ENCODE data around the gene PPP1R15B.

The PPP1R15B gene

DNA sequence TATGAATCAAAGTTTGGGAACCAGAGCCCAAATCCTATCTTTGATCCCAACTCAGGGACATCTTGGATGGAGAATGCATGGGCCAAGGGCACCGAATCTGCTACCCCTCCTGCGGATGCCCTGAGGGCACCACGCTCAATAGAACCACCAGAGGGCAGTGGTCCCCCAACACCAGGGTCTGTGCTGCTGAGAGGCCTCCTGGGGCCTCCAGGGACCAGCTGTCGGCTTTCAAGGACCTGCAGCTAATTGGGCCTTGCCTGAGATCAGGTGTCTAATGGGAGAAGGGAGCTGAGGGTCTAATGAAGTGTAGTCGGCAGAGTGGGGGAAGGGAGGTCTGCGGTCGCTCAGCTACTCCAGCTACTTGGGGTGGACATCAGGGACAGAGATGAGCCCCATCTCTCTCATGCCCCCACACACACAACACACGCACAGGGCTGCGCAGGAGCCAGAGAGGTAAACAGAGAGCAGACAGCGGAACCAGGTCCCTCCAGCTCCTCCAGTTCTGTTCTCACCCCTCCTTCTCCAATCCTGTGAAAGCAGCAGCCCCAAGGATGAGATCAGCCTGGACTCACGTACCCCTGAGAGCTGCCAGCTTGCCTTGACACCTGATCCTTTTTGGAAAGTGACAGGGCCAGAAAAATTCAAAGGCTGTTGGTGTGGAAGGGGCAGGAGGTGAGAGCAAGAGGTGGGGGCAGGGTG lies 34.9 kb upstream of the PPP1R15B start:
- peak; percentile 42 to 93 (median 80) for DNase-seq
- intact Hi-C loops (cut with DNase I), result loop anchor here (5.0 kb wide), 1 partner anchor 56 kb away; no protein-coding TSS in a partner anchor

DNA sequence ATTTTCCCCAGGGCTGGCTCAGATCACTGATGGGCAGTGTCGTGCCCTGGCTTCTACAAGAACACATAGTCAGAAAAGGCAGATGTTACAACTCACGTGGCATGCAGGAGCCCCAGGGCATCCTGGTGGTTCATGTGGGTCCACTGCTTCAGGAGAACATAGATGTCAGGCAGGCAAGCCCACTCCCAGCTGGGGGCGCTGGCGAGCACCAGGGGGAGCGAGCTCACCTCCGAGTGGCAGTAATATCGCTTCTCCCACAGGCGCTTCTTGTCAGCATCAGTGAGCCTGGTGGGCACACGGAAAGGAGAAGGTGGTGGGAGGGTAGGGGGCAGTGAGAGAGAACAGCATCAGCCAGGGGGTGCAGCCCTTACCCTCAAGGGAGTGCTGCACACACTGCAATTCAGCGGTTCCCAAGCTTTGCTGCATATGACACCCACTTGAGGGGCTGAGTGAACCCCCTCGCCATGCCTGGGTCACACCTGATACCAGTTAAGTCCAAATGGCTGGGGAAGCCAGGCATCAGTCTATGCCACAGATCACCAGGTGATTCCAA lies 34.3 kb upstream of the PPP1R15B start:
- DNase-seq, result peak in 25 of 42 donors; percentile 9 to 76 (median 47)
- intact Hi-C loops (cut with DNase I), result loop anchor here (5.0 kb wide), 1 partner anchor 56 kb away; no protein-coding TSS in a partner anchor

DNA sequence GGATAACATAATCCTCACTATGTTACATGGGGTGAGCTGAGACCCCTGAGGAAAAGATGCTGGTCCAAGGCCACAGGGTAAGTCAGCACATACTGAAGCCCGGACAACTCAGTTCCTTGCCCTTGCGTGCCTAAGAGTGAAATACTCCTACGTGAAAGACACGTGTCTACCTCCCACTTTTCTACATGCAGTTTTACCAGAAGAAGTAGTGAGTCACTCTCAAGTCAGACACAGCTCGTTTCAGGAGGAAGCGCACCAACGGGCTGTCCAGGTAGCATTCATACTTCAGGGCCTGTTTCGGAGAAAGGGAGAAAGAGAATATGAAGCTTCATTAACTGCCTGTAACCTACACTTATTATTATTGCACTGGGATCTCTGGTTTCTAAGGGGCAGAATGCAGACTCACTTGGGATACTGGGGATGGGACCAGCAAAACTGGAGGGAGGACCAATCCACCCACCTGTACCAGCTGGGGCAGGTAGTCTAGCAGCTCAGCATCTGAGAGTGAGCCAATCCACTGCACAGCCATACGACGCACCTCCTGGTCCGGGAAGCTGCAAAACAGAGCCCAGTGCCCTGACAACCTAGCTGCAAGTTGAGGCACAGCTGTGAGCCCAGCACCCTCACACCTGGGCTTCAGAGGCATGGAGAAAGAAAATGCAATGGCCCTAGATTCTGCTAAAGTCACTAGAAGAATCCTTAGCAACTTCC lies 32.4 kb upstream of the PPP1R15B start:
- intact Hi-C loops (cut with DNase I), result no loop called here
- DNase-seq, result peak in 19 of 42 donors; percentile 28 to 83 (median 48)

DNA sequence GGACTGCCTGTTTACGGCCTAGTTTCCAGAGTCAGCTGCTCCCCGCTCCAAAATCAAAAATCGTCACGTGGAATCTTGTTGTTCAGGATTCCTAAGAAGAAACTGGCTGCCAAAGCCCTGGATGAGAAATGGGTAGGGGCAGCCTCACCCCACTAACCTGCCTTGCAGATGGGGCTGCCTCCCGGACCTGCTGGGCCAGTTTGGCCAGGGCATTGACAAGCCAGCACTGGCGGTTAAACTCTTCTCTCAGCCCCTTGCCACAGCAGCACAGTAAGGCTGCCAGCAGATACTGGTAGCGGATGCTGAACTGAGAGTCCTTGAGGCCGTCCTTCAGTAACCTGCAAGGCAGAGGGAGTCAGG lies 31.6 kb upstream of the PPP1R15B start:
- DNase-seq, result no peak
- intact Hi-C loops (cut with DNase I), result no loop called here

DNA sequence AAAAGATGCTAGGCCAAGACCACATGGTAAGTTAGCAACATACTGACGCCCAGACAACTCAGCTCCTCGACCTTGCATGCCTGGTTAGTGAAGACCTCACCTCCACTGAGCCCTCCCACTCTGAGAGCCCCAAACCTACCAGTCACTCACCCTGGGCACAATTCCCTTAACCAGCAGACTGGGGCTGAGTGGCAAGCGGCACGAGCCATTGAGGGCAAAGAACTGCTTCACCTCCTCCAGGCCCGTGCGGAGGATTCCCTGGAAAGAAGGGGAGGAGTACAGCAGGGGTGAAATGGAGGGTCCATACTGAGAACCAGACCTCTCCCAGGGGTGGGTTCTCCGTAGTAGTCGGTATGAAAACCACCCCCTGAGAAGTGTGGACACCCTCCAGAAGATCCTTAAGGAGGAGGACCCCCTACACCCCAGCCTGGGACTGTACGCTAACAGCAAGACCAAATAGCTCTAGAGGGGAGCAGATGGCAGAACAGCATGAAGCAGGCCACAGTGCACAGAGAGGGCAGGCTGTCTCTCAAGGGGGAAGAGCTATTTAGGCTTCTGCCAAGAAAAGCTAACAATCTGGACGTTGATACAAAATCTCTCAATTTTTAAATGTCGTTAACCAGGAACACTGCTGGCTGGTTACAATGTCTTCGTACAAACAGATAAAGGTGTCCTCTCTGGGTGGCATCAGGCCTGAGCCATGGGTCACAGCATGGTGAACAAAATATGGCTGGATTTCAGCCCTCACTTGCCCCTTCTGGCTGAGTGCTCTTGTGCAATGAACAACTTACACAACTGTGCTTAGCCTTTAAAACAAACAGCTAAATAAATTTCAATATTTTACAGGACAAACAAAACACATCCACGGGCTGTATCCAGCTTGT lies 31.0 kb upstream of the PPP1R15B start:
- intact Hi-C loops (cut with DNase I), result no loop called here
- DNase-seq, result no peak

DNA sequence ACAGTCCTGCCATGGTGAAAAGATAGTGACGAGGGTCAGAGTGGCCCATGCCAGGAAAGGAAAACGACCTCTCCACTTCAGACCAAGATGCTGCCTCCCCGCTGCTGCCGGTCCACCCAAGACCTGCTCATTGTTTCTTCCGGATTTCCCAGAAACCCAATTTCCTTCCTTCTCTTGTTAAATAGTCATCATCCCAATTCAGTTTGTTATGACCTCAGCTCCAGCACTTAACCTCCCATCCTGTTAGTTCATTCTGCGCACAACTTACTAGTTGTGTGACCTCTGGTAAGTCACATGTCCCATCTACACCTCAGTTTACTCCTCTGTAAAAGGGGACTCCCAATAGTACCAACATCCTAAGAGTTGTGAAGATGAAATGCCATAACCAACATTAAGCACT lies 29.9 kb upstream of the PPP1R15B start:
- no peak for DNase-seq
- intact Hi-C loops (cut with DNase I), result no loop called here

DNA sequence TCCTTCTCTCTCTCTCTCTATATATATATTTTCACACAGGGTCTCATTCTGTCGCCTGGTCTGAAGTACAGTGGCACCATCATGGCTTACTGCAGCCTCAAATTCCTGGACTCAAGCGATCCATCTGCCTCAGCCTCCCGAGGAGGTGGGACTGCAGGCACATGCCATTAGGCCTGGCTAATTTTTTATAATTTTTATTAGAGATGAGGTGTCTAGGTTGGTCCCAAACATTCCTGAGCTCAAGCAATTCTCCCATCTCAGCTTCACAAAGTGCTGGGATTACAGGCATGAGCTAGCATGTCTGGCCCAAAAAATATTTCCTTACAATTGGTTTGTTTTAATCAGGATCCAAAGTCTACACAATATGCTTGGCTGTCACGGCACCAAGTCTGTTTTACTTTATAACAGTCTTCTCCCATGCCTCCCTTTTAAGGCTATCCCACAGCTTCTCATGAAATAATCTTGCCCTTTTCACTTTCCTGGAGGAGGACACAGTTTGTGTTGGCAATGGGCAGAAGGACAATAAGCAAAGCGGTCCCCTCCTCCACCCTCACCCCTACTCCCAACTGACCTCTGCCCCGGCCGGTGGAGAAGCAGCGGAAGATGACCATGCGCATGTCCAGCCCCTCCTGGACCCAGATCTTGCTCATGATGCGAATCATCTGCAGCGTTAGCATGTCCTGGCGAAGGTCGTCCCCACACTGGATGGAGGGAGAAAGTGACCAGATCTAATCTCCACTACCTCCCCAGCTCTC lies 28.2 kb upstream of the PPP1R15B start:
- intact Hi-C loops (cut with DNase I), result no loop called here
- DNase-seq, result no peak

DNA sequence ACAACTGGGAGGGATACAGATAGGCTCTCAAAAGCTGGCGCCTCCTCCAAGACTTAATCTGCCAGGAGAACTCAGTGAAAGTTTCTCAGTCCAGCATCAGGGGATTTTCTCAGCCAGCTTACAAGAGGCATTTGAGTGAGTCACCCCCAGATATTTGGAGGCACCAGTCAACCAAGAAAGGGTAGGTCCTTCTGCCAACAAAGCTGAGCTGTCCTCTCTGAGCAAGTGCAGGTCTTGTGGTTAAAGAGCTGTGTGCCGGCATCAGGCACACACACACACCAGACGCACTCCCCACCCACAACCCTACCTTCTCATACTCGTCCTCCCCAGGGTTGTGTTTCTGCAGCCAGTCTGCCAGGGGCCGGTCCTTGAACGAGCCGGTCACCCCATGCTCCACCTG lies 27.0 kb upstream of the PPP1R15B start:
- DNase-seq, result peak in 1 of 42 donors; percentile 47
- intact Hi-C loops (cut with DNase I), result no loop called here

DNA sequence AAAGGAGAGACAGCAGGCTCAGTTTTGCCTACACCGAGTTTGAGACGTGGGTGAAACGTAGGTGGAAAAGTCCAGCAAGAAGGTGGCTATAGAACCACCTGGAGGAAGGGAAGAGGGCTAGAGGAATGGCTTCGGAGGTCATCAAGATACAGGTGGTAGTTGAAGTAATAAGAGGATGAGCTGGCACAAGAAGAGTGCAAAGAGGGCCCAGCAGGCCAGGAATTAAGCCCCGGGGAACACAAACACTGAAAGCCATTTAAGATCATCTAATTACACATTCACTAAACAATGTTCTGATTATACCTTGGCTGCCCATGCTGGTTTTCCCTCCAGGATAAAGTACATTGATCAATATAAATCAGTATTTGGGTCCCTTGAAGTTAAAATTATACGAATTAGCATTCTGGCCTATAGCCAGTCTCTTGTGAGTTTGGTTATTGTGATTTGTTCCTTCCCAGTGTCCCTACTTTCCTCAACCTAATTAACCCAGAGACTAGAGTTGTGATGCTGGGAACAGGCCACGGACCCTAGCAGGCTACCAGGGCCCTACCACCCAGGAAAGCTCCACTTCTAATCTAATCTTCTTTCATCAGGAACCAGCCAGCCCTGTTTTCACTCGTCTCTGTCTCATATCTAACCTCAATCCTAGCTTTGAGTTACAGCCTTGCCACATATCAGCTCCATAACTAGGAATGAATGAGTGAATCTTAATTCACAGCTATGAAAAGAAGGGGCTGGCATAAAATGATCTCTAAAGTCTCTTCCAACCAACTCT lies 26.4 kb upstream of the PPP1R15B start:
- intact Hi-C loops (cut with DNase I), result no loop called here
- no peak for DNase-seq

DNA sequence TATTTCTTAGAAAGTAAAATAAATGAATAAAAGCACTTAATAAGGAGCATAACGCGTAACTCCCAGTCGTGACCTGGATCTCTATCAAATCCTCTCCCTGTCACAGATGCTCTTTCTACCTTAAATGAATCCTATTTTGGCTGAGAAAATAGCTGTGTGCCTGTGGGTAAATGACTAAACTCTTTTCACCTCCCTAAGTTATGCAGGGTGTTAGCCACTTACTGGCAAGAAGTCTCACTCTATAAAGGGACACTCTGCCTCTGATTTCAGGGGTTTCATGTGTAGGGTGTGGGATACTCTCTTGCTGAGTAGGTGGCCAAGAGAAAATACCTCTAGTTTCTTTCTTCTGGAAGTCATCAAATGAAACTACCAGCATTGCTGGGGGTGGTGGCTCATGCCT lies 24.3 kb upstream of the PPP1R15B start:
- intact Hi-C loops (cut with DNase I), result no loop called here
- DNase-seq, result no peak

DNA sequence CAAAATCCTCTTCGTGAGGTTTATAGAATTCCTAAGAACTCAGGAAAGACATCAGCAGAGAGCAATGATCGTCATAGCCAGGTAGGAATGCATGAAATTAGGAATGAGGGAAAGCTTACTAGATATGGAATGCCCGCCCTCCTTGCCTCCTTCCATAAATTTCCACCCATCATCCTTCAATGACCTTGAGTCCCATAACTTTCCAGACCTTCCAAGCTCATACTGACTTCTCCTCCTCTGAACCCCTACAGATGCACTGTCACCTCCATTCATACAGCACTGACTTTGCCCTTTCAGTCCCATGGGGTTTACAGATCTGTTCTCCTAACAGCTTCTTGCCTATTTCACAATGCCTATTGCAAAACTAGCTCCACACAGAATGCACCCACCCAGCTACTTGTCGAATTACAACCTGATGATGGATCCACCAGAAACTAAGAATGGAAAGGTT lies 23.8 kb upstream of the PPP1R15B start:
- DNase-seq, result peak in 6 of 42 donors; percentile 21 to 58 (median 39)

DNA sequence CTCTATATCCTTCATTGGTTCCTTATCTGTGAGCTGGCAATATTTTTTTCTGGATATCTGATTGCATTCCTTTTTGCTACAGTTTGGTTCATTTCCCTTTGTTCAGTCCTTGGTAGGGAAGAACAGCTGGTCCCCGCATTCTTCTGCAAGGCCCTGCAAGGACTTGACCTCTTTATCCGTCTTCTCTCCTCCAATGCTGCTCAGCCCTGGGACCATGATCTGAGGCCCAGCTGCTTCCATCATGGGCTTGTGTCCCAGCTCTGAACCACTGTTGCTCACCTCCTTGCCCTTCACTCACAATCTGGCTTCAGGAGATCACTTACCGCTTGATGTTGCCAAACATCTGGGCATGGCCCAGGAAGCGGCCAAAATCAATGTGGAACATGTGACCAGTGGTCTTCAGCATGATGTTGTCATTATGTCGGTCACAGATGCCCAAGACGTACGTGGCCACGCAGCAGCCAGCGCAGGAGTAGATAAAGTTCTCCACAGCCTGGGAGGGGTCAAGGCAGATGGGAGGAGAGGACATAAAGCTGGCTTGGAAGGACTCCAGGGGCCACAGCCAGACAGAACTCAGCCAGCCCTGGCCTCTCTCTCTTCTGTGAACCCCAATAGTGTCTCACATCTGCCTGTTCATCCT lies 22.6 kb upstream of the PPP1R15B start:
- intact Hi-C loops (cut with DNase I), result loop anchor here (5.0 kb wide), 1 partner anchor 68 kb away; no protein-coding TSS in a partner anchor
- no peak for DNase-seq

More for the DNA sequence above, 23.8 kb upstream of the PPP1R15B start:
- intact Hi-C loops (cut with DNase I), result no loop called here

DNA sequence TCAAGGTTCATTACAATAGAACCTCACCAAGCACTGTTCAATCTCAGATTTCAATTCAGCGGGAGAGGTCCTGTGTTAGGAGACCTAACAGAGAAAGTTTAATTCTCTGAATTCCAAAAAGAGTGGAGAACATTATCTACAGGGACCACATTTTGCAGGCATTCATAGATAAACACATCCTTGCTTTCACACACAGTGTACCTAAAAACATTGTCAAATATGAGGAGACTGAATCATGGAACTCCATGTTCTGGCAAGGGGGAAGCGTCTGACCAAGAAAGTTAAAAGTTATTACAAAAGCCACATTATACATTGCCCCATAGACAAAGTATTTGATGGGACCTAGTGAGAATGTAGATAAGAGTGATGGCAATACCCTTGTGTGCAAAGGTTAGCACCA lies 21.1 kb upstream of the PPP1R15B start:
- intact Hi-C loops (cut with DNase I), result loop anchor here (5.0 kb wide), 1 partner anchor 70 kb away; no protein-coding TSS in a partner anchor
- no peak for DNase-seq

DNA sequence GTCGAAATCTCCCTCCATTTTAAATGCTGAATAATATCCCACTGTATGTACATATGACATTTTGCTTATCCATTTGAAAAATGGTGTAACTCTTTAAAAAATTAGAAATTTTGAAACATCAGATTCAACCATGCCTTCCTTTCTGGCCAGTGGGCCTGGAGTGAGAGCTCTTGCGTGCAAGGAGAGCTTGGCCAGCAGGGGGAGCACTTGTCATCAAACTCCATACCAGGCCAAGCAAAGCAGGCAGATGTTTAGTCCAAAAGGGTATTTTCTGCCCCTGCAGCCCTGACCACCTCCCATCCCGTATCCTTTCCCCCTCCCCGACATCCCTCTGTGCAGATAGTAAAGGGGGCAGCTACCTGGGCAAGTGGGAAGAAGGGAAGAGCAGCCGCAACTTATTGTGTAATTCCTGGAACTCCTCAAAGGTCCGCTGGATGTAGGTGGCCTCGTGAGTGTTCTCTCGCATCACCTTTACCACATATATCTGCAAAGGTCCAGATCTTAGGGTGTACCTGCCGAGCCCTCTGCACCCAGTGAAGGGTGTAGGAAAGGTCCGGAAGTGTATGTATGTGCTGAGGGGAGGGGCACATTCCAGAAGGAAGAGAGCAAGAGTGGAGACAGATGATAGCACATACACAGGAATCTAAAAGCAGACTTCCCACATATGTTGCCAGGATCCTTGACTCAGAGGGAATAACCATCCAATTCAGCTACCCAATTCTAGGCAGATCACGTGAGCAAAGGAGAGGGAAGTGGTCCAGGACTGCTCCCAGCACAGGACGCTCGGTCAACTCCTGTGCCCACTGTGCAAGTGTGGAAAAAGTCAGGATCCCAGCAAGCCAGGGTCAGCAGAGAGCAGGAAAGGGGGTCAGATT lies 19.9 kb upstream of the PPP1R15B start:
- intact Hi-C loops (cut with DNase I), result loop anchor here (5.0 kb wide), 1 partner anchor 71 kb away; no protein-coding TSS in a partner anchor
- peak; percentile 69 to 93 (median 83) for DNase-seq

DNA sequence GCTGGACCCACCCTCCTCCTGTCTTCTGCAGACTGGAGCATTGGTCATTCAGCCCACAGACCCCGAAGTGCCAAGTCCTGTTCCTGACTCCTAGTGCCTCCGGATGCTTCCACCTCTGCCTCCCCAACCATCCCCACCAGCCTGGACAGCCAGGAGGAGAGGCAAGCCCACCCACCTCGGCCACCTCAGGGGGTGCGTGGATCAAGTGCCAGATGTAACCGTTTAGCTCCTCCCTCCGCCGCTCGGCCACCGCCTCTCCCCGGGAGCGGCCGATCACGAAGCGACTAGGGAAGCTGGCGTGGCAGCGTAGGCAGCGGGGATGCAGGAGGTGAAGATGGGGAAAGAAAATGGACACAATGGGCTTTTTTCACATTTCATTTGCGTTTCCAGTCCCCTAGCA lies 18.1 kb upstream of the PPP1R15B start:
- no peak for DNase-seq

More for the DNA sequence above, 18.1 kb upstream of the PPP1R15B start:
- intact Hi-C loops (cut with DNase I), result loop anchor here (5.0 kb wide), 1 partner anchor 73 kb away; no protein-coding TSS in a partner anchor

Data from head of caudate nucleus (tissue), 42 donors.